GM21529 (cell line): ENCODE measurements around the gene HOXC12.

Experiments used
- ATAC-seq: cut with Tn5 transposase; IDR thresholded peaks from one replicate; pipeline ENCODE4 v1.9.1; 2021; ENCODE audit not compliant: unreplicated experiment

HOXC12 gene

GRCh38 chr12:53982648-53983567 lies 28.2 kb downstream of the HOXC12 start:
- ATAC-seq: no peak

- no peak for ATAC-seq
Measured at GRCh38 chr12:53983568-53983949, 28.9 kb downstream of the HOXC12 start.

- no peak for ATAC-seq
Measured at GRCh38 chr12:53983950-53984572, 29.4 kb downstream of the HOXC12 start.

GRCh38 chr12:53984901-53985691 lies 30.4 kb downstream of the HOXC12 start, which contains the start of gene HOXC10:
HOXC10 (plus strand) TSS chr12:53985146; CDS start chr12:53985260, 114 bp downstream.
- no peak for ATAC-seq

GRCh38 chr12:53985692-53985993 lies 30.9 kb downstream of the HOXC12 start:
- no peak for ATAC-seq

GRCh38 chr12:53985994-53986685 lies 31.4 kb downstream of the HOXC12 start:
- no peak for ATAC-seq

GRCh38 chr12:53986686-53987483 lies 32.2 kb downstream of the HOXC12 start:
- ATAC-seq: no peak

- ATAC-seq: no peak
Measured at GRCh38 chr12:53987787-53988230, 33.1 kb downstream of the HOXC12 start.

GRCh38 chr12:53988541-53989226 lies 34.0 kb downstream of the HOXC12 start:
- no peak for ATAC-seq

- ATAC-seq: no peak
Measured at GRCh38 chr12:53989227-53990113, 34.8 kb downstream of the HOXC12 start.

GRCh38 chr12:53990311-53991076 lies 35.8 kb downstream of the HOXC12 start:
- no peak for ATAC-seq

GRCh38 chr12:53991077-53991460 lies 36.4 kb downstream of the HOXC12 start:
- ATAC-seq: no peak

GRCh38 chr12:53992377-53992889 lies 37.7 kb downstream of the HOXC12 start:
- no peak for ATAC-seq

GRCh38 chr12:53993162-53994008 lies 38.7 kb downstream of the HOXC12 start:
- no peak for ATAC-seq

GRCh38 chr12:53994009-53994263 lies 39.2 kb downstream of the HOXC12 start:
- ATAC-seq: no peak

- ATAC-seq: no peak
Measured at GRCh38 chr12:53994264-53995001, 39.7 kb downstream of the HOXC12 start.
